OCI-LY3 (cell line): ENCODE data around the gene S100A4.
A peak's percentile ranks its signal among the peaks of the same experiment; 100 is the strongest.

Experiments
- H2AFZ ChIP-seq: fragments of 200-600, 300-600 bp; shearing (Covaris generic); 2 replicates; pipeline ENCODE4 v1.6.0; 2014; ENCODE audit warnings: antibody characterized with exemption, low read depth, low read length
- H3K27ac ChIP-seq: fragments of 200-600, 300-600 bp; sonication (generic); 2 replicates; pipeline ENCODE4 v1.5.1; 2014; ENCODE audit warnings: mild to moderate bottlenecking, low read length, moderate library complexity, mixed read lengths
- H3K27me3 ChIP-seq: fragments of 200-600, 300-600 bp; sonication (generic); 2 replicates; pipeline ENCODE4 v1.6.1; 2014; ENCODE audit warnings: low read depth, low read length, mixed read lengths
- H3K36me3 ChIP-seq: fragments of 200-600, 300-600 bp; sonication (generic); replicated peaks from 2 replicates; pipeline ENCODE3; 2014; ENCODE audit warnings: low read depth, low read length, mixed read lengths
- H3K4me1 ChIP-seq: fragments of 300-600, 200-600 bp; sonication (generic); 2 replicates; pipeline ENCODE4 v1.6.1; 2014; ENCODE audit warnings: low read length, mixed read lengths
- H3K4me2 ChIP-seq: fragments of 200-600, 300-600 bp; sonication (generic); 2 replicates; pipeline ENCODE4 v1.6.1; 2014; ENCODE audit warnings: low read length, mixed read lengths
- H3K4me3 ChIP-seq: fragments of 300-600, 200-600 bp; sonication (generic); 2 replicates; pipeline ENCODE4 v1.5.1; 2014; ENCODE audit warnings: antibody characterized with exemption, mild to moderate bottlenecking, low read length, moderate library complexity
- H3K79me2 ChIP-seq: fragments of 300-600, 200-600 bp; shearing (Covaris generic); 2 replicates; pipeline ENCODE4 v1.6.1; 2014; ENCODE audit warnings: mild to moderate bottlenecking, low read length, mixed read lengths
- H3K9ac ChIP-seq: fragments of 300-600, 200-600 bp; shearing (Covaris generic); 2 replicates; pipeline ENCODE4 v1.6.0; 2014; ENCODE audit warnings: mild to moderate bottlenecking, low read length, moderate library complexity
- H3K9me3 ChIP-seq: fragments of 200-600, 300-600 bp; shearing (Covaris generic); 2 replicates; pipeline ENCODE4 v1.6.1; 2014; ENCODE audit warnings: low read length, mixed read lengths; ENCODE audit not compliant: insufficient read depth
- H4K20me1 ChIP-seq: fragments of 200-600, 300-600 bp; sonication (generic); 2 replicates; pipeline ENCODE4 v1.6.1; 2016; ENCODE audit warnings: low read length, mixed read lengths; ENCODE audit not compliant: insufficient read depth
- CTCF ChIP-seq: fragments of 200-600, 300-600 bp; sonication (generic); IDR thresholded peaks from 2 replicates; pipeline ENCODE4 v1.5.1; 2014; ENCODE audit warnings: antibody characterized with exemption, low read length, low read depth
- EZH2phosphoT487 ChIP-seq: fragments of 200-600 bp; shearing (Covaris generic); IDR thresholded peaks from 2 replicates; pipeline ENCODE4 v1.6.1; 2018; ENCODE audit warnings: antibody characterized with exemption, mixed run types, low read depth

Gene S100A4

GRCh38 chr1:153546796-153547559, 1.4 kb upstream of the S100A4 start:
- H3K9ac ChIP-seq, result no peak overlapping the region
- no peaks in the 10 kb centered on the region for H3K27me3 ChIP-seq
- peak overlapping the region; percentile 83 for H3K4me2 ChIP-seq
- H3K27ac ChIP-seq, result no peak overlapping the region
- H3K4me3 ChIP-seq, result no peak overlapping the region
- H3K79me2 ChIP-seq, result no peaks in the 10 kb centered on the region
- H3K9me3 ChIP-seq, result no peaks in the 10 kb centered on the region
- H2AFZ ChIP-seq, result no peak overlapping the region
- H4K20me1 ChIP-seq, result no peaks in the 10 kb centered on the region
- H3K4me1 ChIP-seq, result peaks cover 36% of the 10 kb centered on the region
- no peak for TF ChIP-seq EZH2phosphoT487
- TF ChIP-seq CTCF, result no peak
- H3K36me3 ChIP-seq, result peaks cover 14% of the 10 kb centered on the region

- peak overlapping the region; percentile 72 for H3K4me3 ChIP-seq
- H3K27me3 ChIP-seq, result no peaks in the 10 kb centered on the region
- peaks cover 14% of the 10 kb centered on the region for H3K36me3 ChIP-seq
- no peak for TF ChIP-seq CTCF
- TF ChIP-seq EZH2phosphoT487, result no peak
- H4K20me1 ChIP-seq, result no peaks in the 10 kb centered on the region
- peak overlapping the region; percentile 74; the same call in 1 of the 2 replicates for H3K27ac ChIP-seq
- H2AFZ ChIP-seq, result no peak overlapping the region
- H3K79me2 ChIP-seq, result no peaks in the 10 kb centered on the region
- H3K9ac ChIP-seq, result peak overlapping the region; percentile 84
- peaks cover 36% of the 10 kb centered on the region for H3K4me1 ChIP-seq
- H3K4me2 ChIP-seq, result peak overlapping the region; percentile 83
- no peaks in the 10 kb centered on the region for H3K9me3 ChIP-seq
Measured at GRCh38 chr1:153546371-153546770, 765 bp upstream of the S100A4 start.

- peak overlapping the region; percentile 83 for H3K4me2 ChIP-seq
- peaks cover 39% of the 10 kb centered on the region for H3K4me1 ChIP-seq
- H3K9ac ChIP-seq, result peak overlapping the region; percentile 23; the same call in 1 of the 2 replicates
Measured at GRCh38 chr1:153544453-153545066, 1.0 kb downstream of the S100A4 start.

More at GRCh38 chr1:153544453-153545066, 1.0 kb downstream of the S100A4 start:
- H3K4me3 ChIP-seq, result peak overlapping the region; percentile 72
- no peaks in the 10 kb centered on the region for H4K20me1 ChIP-seq
- H3K27me3 ChIP-seq, result no peaks in the 10 kb centered on the region
- no peak for TF ChIP-seq CTCF
- no peak for TF ChIP-seq EZH2phosphoT487
- no peaks in the 10 kb centered on the region for H3K79me2 ChIP-seq
- no peak overlapping the region for H2AFZ ChIP-seq
- no peaks in the 10 kb centered on the region for H3K9me3 ChIP-seq
- H3K27ac ChIP-seq, result peak overlapping the region; percentile 74; the same call in 1 of the 2 replicates
- H3K36me3 ChIP-seq, result peaks cover 14% of the 10 kb centered on the region
